Neural crest cell (in vitro differentiated cells): ENCODE measurements around the gene TGFBR3. TPM values are rescaled to one million over a fixed set of nuclear protein-coding genes. Genes with fewer than 3 reads are reported as not detected.
A peak's percentile ranks its signal among the peaks of the same experiment; 100 is the strongest.

Source experiments
- DNase-seq: peaks from one replicate; pipeline ENCODE4 v3.0.0; 2021; ENCODE audit warnings: low read depth, mixed read lengths, low spot score
- H3K27ac Mint-ChIP-seq: one replicate; pipeline ENCODE4 v1.8.0; 2021; ENCODE audit warnings: mild to moderate bottlenecking, mixed read lengths; ENCODE audit not compliant: unreplicated experiment
- H3K27me3 Mint-ChIP-seq: 2 replicates; pipeline ENCODE4 v1.8.0; 2021; ENCODE audit warnings: low read depth, mild to moderate bottlenecking, mixed read lengths
- H3K36me3 Mint-ChIP-seq: 2 replicates; pipeline ENCODE4 v1.8.0; 2021; ENCODE audit warnings: low read depth, mild to moderate bottlenecking, mixed read lengths
- H3K4me1 Mint-ChIP-seq: 2 replicates; pipeline ENCODE4 v1.8.0; 2021; ENCODE audit warnings: mixed read lengths
- H3K4me3 Mint-ChIP-seq: one replicate; pipeline ENCODE4 v1.8.0; 2021; ENCODE audit warnings: mild to moderate bottlenecking, mixed read lengths
- H3K9me3 Mint-ChIP-seq: 2 replicates; pipeline ENCODE4 v1.8.0; 2021; ENCODE audit warnings: mixed read lengths
- total RNA-seq: library from RNA; stranded (reverse); gene quantifications from 2 replicates; pipeline ENCODE4 v1.2.1, GENCODE V29; 2021
- TF ChIP-seq, protein P1 (sequence below): fragments of 200-600 bp; sonication (generic); conservative IDR thresholded peaks from 2 replicates; pipeline ENCODE4 v1.5.0; 2021; ENCODE audit warnings: antibody characterized with exemption, mild to moderate bottlenecking

The TGFBR3 gene
- total RNA-seq, 1 donor from 2014 or later, result 15.1 TPM

DNA sequence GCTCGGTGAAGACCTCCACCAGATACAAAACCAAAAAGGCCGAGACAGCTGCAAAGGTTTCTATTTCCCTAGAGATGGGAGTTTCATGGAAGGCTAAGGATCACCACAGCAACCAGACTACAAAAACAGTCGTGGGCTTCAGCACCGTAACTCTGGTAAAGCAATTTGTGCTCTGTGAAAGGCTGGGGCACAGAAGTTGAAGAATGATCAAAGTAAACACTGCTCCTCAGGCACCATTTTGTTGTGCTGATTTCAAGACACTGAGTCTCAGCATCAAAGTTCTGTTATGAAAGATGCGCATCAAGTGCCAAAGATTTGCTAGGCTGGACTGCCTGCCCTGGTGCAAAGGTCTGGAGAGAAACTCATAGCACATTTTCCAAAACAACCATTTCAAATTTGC, 116.2 kb downstream of the TGFBR3 start:
- DNase-seq, result no peak
- peaks cover 55% of the 10 kb centered on the region for H3K4me1 Mint-ChIP-seq
- peak overlapping the region; percentile 87 for H3K27ac Mint-ChIP-seq
- peaks cover 6% of the 10 kb centered on the region for H3K36me3 Mint-ChIP-seq
- TF ChIP-seq, protein P1, sequence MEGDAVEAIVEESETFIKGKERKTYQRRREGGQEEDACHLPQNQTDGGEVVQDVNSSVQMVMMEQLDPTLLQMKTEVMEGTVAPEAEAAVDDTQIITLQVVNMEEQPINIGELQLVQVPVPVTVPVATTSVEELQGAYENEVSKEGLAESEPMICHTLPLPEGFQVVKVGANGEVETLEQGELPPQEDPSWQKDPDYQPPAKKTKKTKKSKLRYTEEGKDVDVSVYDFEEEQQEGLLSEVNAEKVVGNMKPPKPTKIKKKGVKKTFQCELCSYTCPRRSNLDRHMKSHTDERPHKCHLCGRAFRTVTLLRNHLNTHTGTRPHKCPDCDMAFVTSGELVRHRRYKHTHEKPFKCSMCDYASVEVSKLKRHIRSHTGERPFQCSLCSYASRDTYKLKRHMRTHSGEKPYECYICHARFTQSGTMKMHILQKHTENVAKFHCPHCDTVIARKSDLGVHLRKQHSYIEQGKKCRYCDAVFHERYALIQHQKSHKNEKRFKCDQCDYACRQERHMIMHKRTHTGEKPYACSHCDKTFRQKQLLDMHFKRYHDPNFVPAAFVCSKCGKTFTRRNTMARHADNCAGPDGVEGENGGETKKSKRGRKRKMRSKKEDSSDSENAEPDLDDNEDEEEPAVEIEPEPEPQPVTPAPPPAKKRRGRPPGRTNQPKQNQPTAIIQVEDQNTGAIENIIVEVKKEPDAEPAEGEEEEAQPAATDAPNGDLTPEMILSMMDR, result no peak
- no peaks in the 10 kb centered on the region for H3K9me3 Mint-ChIP-seq
- H3K27me3 Mint-ChIP-seq, result no peaks in the 10 kb centered on the region
- peak overlapping the region; percentile 28 for H3K4me3 Mint-ChIP-seq

DNA sequence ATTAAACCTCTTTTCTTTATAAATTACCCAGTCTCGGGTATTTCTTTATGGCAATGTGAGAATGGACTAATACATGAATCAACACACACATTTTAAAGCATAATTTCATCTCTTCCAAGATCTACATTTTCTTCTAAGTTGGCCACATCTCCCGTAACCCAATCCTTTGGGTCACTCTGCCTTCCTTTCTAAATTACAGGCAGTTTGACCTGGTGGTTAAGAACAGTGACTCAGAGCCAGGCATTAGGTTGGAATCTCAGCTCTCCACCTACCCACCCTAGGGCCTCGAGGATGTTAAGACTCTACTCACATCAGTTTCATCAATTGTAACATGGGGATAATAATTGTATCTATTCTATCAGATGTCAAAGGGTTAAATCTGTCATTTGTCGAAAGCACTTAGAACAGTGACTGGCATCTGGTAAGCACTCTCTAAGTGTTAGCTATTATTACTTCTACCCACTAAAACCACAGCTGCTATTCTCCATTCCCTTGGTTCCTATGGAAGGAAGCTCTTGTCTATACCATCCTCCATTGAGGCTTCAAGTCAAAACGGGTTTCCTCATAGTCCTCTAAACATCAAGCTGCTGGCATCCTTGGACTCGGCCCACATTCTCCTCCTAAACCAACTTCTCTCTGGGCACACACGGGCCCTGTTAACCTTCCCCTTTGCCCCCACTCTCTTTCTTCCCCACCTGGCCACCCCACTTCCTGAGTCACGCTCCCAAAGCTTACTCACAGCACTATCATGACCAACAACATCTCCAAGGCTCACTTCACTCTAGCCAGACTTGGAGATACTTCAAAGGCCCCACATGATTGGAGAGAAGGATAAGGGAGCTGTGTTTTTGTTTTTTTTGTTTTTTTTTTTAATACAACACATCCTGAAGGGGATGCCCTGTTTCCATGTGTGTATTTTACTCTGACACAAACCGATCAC, 116.9 kb downstream of the TGFBR3 start:
- H3K9me3 Mint-ChIP-seq, result no peaks in the 10 kb centered on the region
- H3K27me3 Mint-ChIP-seq, result no peaks in the 10 kb centered on the region
- H3K36me3 Mint-ChIP-seq, result peaks cover 6% of the 10 kb centered on the region
- DNase-seq, result no peak
- TF ChIP-seq, protein P1, result no peak
- H3K27ac Mint-ChIP-seq, result peak overlapping the region; percentile 90
- peaks cover 62% of the 10 kb centered on the region for H3K4me1 Mint-ChIP-seq
- peak overlapping the region; percentile 28 for H3K4me3 Mint-ChIP-seq

DNA sequence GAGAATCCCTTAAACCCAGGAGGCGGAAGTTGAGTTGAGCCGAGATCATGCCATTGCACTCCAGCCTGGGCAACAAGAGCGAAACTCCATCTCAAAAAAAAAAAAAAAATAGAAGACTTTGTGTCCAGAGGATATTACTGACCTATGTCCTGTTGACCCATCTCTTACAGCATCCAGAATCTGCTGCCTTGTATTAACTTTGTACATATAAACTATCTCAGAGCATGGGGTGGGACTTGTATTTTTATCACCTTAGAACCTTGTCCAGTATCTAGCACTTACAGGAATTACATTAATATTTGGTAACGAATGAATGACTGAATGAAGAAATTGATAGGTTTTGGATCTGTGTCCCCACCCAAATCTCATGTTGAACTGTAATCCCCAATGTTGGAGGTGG, 117.8 kb downstream of the TGFBR3 start:
- H3K4me1 Mint-ChIP-seq, result peaks cover 64% of the 10 kb centered on the region

GRCh38 chr1:91766883-91767282, 119.1 kb downstream of the TGFBR3 start:
- Mint-ChIP-seq H3K27ac (no peak overlapping the region), H3K4me1 (peaks cover 65% of the 10 kb centered on the region), H3K9me3 (no peaks in the 10 kb centered on the region), H3K27me3 (no peaks in the 10 kb centered on the region), H3K4me3 (no peak overlapping the region), H3K36me3 (peaks cover 6% of the 10 kb centered on the region)
- TF ChIP-seq, protein P1, result no peak
- DNase-seq, result no peak

More for the DNA sequence above, 117.8 kb downstream of the TGFBR3 start:
- TF ChIP-seq, protein P1, result no peak
- Mint-ChIP-seq H3K36me3 (peaks cover 6% of the 10 kb centered on the region), H3K27ac (no peak overlapping the region), H3K27me3 (no peaks in the 10 kb centered on the region), H3K9me3 (no peaks in the 10 kb centered on the region), H3K4me3 (no peak overlapping the region)
- no peak for DNase-seq

GRCh38 chr1:91765880-91766443, 120.0 kb downstream of the TGFBR3 start:
- DNase-seq, result no peak
- H3K36me3 Mint-ChIP-seq, result peaks cover 6% of the 10 kb centered on the region
- peaks cover 65% of the 10 kb centered on the region for H3K4me1 Mint-ChIP-seq
- H3K27me3 Mint-ChIP-seq, result no peaks in the 10 kb centered on the region
- H3K27ac Mint-ChIP-seq, result peak overlapping the region; percentile 63
- TF ChIP-seq, protein P1, result no peak
- H3K4me3 Mint-ChIP-seq, result no peak overlapping the region
- no peaks in the 10 kb centered on the region for H3K9me3 Mint-ChIP-seq
